ENCODE measurements around the gene OAF.

The OAF gene

DNA sequence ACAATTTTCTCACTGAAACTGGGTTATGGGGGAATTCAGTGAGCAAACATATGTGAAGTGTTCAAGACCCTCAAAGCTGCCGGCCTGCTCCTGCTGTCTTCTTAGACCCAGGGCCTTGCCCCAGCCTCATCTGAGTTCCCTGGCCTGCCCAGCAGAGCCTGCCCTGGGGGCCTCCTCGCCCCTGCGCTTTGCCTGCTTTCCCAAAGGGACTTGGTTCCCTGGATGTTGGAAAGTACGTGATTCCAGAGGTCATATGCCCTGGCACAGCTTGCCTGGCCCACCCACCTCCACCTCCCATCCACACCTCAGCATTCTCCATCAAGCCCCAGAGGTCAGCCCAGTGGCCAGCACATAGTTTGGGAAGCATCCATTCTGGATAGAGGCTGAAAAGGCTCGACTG, 15.4 kb downstream of the OAF start:
- no peaks in the 10 kb centered on the region for H3K9me3 ChIP-seq (ENCODE audit: control insufficient read depth in 1 of 2, low read length in 2 of 2)
- H3K36me3 ChIP-seq (ENCODE audit: control insufficient read depth in 1 of 2, insufficient read depth in 2 of 2, low read length in 2 of 2), result peaks cover 0 to 4% of the 10 kb centered on the region in 2 donors
- no peaks in the 10 kb centered on the region for H3K27me3 ChIP-seq (ENCODE audit: low read depth, low read length)
- peaks cover 7 to 28% of the 10 kb centered on the region in 2 donors for H3K4me1 ChIP-seq (ENCODE audit: control insufficient read depth in 1 of 2, insufficient read depth in 2 of 2, low read length in 2 of 2)
- H3K4me3 ChIP-seq (ENCODE audit: low read depth in 1 of 2, low read length in 2 of 2), result no peak overlapping the region
- peak overlapping the region; percentile 0 for H3K27ac ChIP-seq (ENCODE audit: low read length)

DNA sequence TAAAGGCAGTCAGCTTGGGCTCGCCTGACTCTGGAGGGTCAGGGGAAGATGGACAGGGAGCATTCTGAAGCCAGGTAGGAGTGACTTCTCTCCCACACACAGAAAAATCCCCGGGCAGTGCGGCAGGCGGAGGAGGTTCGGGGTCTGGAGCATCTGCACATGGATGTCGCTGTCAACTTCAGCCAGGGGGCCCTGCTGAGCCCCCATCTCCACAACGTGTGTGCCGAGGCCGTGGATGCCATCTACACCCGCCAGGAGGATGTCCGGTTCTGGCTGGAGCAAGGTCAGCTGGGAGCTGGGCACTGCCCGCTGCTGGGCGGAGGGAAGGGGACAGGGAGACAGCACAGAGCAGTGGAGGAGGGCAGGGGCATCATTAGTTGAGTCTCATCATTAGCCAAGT, 15.9 kb downstream of the OAF start:
- peaks cover 3 to 25% of the 10 kb centered on the region in 2 donors for H3K4me1 ChIP-seq (ENCODE audit: control insufficient read depth in 1 of 2, insufficient read depth in 2 of 2, low read length in 2 of 2)
- no peaks in the 10 kb centered on the region for H3K9me3 ChIP-seq (ENCODE audit: control insufficient read depth in 1 of 2, low read length in 2 of 2)
- H3K27ac ChIP-seq (ENCODE audit: low read length), result no peak overlapping the region
- H3K36me3 ChIP-seq (ENCODE audit: control insufficient read depth in 1 of 2, insufficient read depth in 2 of 2, low read length in 2 of 2), result peaks cover 0 to 4% of the 10 kb centered on the region in 2 donors
- no peak overlapping the region for H3K4me3 ChIP-seq (ENCODE audit: low read depth in 1 of 2, low read length in 2 of 2)
- H3K27me3 ChIP-seq (ENCODE audit: low read depth, low read length), result no peaks in the 10 kb centered on the region

DNA sequence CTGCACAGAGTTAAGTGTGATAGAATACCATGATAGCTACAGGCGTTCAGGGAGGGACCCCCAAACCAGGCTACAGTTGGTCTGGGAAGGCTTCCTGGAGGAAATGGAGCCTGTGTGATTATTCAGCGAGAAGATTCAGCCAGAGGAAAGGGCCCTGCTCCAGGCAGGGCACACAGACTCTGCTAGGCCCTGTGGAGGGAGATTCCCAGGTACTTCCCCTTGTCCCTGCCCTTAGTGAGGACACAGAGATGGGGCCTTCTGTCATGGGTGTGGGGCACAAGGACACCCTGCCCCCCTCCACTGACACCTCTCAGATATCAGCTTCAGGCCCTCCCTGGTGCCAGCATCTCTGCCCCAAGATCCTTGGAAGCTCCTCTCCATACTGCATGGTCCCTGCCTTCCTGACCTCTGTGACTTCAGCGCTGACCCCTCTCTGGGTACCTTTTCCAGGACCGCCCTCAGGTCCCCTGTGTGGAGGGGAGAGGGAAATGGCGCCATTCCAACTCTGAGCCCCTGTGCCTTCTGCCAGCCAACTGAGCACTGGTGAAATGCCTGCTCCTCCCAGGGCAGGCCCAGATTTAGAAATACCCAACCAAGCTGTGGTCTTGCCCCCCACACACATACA, 16.5 kb downstream of the OAF start:
- Histone ChIP-seq H3K27me3 (ENCODE audit: low read depth, low read length) (no peaks in the 10 kb centered on the region), H3K4me1 (ENCODE audit: control insufficient read depth in 1 of 2, insufficient read depth in 2 of 2, low read length in 2 of 2) (peaks cover 0 to 25% of the 10 kb centered on the region in 2 donors), H3K4me3 (ENCODE audit: low read depth in 1 of 2, low read length in 2 of 2) (no peak overlapping the region), H3K27ac (ENCODE audit: low read length) (no peak overlapping the region), H3K9me3 (ENCODE audit: control insufficient read depth in 1 of 2, low read length in 2 of 2) (no peaks in the 10 kb centered on the region), H3K36me3 (ENCODE audit: control insufficient read depth in 1 of 2, insufficient read depth in 2 of 2, low read length in 2 of 2) (peaks cover 0 to 4% of the 10 kb centered on the region in 2 donors)

DNA sequence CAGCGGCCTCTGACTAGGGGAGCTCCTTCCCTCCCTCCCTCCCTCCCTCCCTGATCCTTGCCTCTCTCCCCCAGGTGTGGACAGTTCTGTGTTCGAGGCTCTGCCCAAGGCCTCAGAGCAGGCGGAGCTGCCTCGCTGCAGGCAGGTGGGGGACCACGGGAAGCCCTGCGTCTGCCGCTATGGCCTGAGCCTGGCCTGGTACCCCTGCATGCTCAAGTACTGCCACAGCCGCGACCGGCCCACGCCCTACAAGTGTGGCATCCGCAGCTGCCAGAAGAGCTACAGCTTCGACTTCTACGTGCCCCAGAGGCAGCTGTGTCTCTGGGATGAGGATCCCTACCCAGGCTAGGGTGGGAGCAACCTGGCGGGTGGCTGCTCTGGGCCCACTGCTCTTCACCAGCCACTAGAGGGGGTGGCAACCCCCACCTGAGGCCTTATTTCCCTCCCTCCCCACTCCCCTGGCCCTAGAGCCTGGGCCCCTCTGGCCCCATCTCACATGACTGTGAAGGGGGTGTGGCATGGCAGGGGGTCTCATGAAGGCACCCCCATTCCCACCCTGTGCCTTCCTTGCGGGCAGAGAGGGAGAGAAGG, 18.1 kb downstream of the OAF start:
- H3K9me3 ChIP-seq (ENCODE audit: control insufficient read depth in 1 of 2, low read length in 2 of 2), result no peaks in the 10 kb centered on the region
- H3K36me3 ChIP-seq (ENCODE audit: control insufficient read depth in 1 of 2, insufficient read depth in 2 of 2, low read length in 2 of 2), result peaks cover 0 to 4% of the 10 kb centered on the region in 2 donors
- no peak overlapping the region for H3K27ac ChIP-seq (ENCODE audit: low read length)
- no peak overlapping the region for H3K4me3 ChIP-seq (ENCODE audit: low read depth in 1 of 2, low read length in 2 of 2)
- H3K27me3 ChIP-seq (ENCODE audit: low read depth, low read length), result no peaks in the 10 kb centered on the region
- H3K4me1 ChIP-seq (ENCODE audit: control insufficient read depth in 1 of 2, insufficient read depth in 2 of 2, low read length in 2 of 2), result peaks cover 0 to 20% of the 10 kb centered on the region in 2 donors

DNA sequence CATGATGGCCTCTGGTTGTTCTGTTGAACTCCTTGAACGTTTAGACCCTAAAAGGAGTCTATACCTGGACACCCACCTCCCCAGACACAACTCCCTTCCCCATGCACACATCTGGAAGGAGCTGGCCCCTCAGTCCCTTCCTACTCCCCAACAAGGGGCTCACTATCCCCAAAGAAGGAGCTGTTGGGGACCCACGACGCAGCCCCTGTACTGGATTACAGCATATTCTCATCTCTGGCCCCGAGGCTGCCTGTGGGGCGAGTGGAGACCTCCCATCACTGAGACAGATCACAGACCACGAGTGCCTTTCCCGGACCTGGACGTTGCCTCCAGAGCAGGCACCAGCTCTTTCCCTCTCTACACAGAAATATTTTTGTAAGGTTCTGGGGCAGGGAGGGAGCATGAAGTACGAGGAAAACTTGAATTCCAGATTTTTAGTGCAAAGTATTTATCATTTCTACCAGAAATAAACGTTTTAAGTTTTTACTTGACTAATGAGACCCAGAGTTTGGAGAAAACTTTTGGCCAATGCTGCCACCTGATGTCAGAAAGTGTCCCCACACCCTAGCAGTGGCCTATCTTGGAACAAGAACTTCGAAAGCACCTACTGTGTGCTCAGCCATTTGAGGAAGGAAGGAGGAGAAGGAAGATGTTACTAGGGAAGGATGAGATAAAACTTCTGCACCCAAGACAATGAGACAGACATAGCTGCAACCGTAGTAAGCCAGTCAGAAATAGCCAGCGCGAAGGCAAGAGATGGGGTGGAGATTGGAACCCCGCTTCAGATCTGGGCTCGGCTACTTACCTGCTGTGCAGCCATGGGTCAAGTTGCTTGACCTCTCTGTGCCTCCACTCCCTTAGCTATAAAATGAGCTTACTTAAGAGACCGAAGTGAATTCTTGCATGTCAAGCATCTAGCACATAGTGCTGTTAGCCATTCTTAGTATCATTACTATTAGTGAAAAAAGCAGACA, 18.9 kb downstream of the OAF start:
- Histone ChIP-seq H3K4me1 (ENCODE audit: control insufficient read depth in 1 of 2, insufficient read depth in 2 of 2, low read length in 2 of 2) (peaks cover 0 to 12% of the 10 kb centered on the region in 2 donors), H3K27me3 (ENCODE audit: low read depth, low read length) (no peaks in the 10 kb centered on the region), H3K4me3 (ENCODE audit: low read depth in 1 of 2, low read length in 2 of 2) (no peak overlapping the region), H3K27ac (ENCODE audit: low read length) (no peak overlapping the region), H3K9me3 (ENCODE audit: control insufficient read depth in 1 of 2, low read length in 2 of 2) (no peaks in the 10 kb centered on the region), H3K36me3 (ENCODE audit: control insufficient read depth in 1 of 2, insufficient read depth in 2 of 2, low read length in 2 of 2) (peaks cover 0 to 4% of the 10 kb centered on the region in 2 donors)

DNA sequence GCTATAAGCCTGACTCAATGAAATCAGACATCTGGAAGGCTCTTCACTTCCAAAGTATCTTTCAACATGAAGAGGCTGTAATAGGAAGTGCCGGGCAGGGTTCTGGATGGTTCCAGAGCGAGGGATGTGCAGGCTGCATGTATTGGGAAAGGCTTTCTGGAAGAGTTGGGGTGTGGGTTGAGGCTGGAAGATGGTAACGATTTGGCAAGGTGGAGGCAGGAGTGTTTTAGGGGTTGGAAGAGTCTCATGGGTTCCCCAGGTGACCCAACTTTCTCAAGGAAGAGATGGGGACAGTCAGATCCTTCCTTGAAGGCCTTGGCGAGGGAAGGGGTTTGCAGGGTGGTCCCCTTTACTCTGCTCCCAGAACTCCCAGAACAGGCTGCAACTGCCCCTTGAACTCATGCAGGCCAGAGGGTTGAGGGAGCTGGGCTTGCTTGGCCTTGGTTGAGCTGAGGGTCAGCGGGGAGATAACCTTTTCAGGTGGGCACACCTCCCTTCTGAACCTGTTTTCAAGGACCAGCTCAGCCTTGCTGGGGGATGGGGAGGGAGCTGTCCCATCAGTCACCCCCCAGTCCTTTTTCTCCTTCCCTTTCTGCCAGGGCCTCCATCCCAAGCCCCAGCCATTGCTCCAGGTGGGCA, 19.7 kb downstream of the OAF start:
- Histone ChIP-seq H3K4me1 (ENCODE audit: control insufficient read depth in 1 of 2, insufficient read depth in 2 of 2, low read length in 2 of 2) (peaks cover 0 to 9% of the 10 kb centered on the region in 2 donors), H3K9me3 (ENCODE audit: control insufficient read depth in 1 of 2, low read length in 2 of 2) (no peaks in the 10 kb centered on the region)

DNA sequence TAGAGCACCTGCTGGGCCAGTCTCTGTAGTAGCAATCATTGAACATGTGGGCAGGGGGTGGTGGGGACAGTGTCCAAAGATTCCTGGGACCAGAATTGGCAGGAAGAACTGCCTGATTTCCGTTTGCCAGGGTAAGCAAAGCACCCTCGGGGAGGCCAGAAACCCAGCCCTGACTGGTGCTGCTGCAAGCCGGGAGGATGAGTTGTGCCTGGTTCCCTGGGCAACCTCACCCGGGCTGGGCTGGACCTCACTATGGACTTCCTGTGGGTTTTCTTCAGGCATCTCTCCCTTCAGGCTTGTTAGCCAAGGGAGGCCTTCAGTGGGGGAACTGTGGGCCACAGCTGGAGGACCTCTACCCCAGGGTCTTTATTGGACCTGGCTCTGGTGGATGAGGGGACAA, 21.1 kb downstream of the OAF start:
- no peak overlapping the region for H3K4me3 ChIP-seq (ENCODE audit: low read depth in 1 of 2, low read length in 2 of 2)
- peaks cover 0 to 9% of the 10 kb centered on the region in 2 donors for H3K4me1 ChIP-seq (ENCODE audit: control insufficient read depth in 1 of 2, insufficient read depth in 2 of 2, low read length in 2 of 2)
- H3K27ac ChIP-seq (ENCODE audit: low read length), result no peak overlapping the region
- H3K9me3 ChIP-seq (ENCODE audit: control insufficient read depth in 1 of 2, low read length in 2 of 2), result no peaks in the 10 kb centered on the region
- no peaks in the 10 kb centered on the region for H3K36me3 ChIP-seq (ENCODE audit: control insufficient read depth in 1 of 2, insufficient read depth in 2 of 2, low read length in 2 of 2)
- no peaks in the 10 kb centered on the region for H3K27me3 ChIP-seq (ENCODE audit: low read depth, low read length)

More for the DNA sequence above, 19.7 kb downstream of the OAF start:
- peaks cover 0 to 4% of the 10 kb centered on the region in 2 donors for H3K36me3 ChIP-seq (ENCODE audit: control insufficient read depth in 1 of 2, insufficient read depth in 2 of 2, low read length in 2 of 2)
- H3K27ac ChIP-seq (ENCODE audit: low read length), result no peak overlapping the region
- no peak overlapping the region for H3K4me3 ChIP-seq (ENCODE audit: low read depth in 1 of 2, low read length in 2 of 2)
- no peaks in the 10 kb centered on the region for H3K27me3 ChIP-seq (ENCODE audit: low read depth, low read length)

DNA sequence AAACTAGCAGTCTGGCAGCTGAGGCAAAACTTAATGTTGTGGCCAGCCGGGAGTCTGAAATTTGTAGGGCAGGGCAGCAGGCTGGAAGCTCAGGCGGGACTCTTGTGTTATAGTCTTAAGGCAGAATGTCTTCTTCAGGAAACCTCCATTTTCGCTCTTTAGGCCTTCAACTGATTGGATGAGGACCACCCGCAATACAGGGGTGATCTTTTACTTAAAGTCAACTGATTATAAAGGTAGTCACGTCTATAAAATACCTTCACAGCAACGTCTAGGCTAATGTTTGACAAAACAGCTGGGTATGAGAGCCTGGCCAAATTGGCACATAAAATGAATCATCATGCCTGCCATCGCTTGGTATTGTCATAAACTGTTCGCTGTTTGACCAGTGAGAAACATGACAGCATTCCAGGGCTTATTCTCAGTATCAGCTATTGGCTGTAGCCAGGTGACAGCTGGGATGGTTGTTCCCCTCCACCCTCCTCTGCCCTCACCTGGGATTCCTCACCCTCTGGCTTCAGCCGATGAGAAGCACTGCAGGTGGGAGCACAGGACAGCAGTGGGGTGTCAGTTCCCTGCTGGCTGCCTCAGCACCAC, 22.5 kb downstream of the OAF start:
- Histone ChIP-seq H3K27me3 (ENCODE audit: low read depth, low read length) (no peaks in the 10 kb centered on the region), H3K4me3 (ENCODE audit: low read depth in 1 of 2, low read length in 2 of 2) (no peak overlapping the region), H3K9me3 (ENCODE audit: control insufficient read depth in 1 of 2, low read length in 2 of 2) (no peaks in the 10 kb centered on the region), H3K27ac (ENCODE audit: low read length) (no peak overlapping the region), H3K4me1 (ENCODE audit: control insufficient read depth in 1 of 2, insufficient read depth in 2 of 2, low read length in 2 of 2) (peaks cover 0 to 9% of the 10 kb centered on the region in 2 donors), H3K36me3 (ENCODE audit: control insufficient read depth in 1 of 2, insufficient read depth in 2 of 2, low read length in 2 of 2) (no peaks in the 10 kb centered on the region)

DNA sequence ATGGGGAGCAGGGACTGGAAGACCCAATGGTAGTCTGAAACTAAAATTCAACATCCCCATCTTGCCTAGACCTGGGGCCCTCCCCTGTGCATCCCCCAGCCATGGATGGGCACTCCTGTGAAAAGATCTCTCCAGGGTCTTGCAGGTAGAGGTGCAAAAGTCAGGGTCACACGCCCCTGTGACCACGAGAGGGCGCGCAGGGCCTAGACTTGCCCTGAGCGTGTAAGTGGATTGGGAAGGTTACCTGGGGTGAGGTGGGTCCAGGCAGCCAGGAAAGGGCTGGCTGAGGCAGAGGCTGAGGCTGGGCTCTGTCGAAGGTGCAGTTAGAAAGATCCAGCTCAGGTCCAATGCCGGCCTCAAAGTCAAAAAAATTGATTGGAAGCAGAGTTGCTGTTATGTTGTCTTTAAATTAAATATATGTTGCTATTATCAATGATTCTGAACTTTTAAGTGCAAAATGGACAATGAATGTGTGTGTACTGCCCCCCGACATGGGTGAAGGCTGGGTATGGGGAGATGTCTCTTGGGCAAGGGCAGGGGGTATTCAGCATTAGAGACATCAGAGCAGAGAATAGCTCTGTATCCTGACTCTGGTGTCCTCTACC, 24.3 kb downstream of the OAF start:
- Histone ChIP-seq H3K27ac (ENCODE audit: low read length) (no peak overlapping the region), H3K9me3 (ENCODE audit: control insufficient read depth in 1 of 2, low read length in 2 of 2) (no peaks in the 10 kb centered on the region), H3K27me3 (ENCODE audit: low read depth, low read length) (peaks cover under 1% of the 10 kb centered on the region), H3K4me1 (ENCODE audit: control insufficient read depth in 1 of 2, insufficient read depth in 2 of 2, low read length in 2 of 2) (peaks cover 0 to 6% of the 10 kb centered on the region in 2 donors), H3K36me3 (ENCODE audit: control insufficient read depth in 1 of 2, insufficient read depth in 2 of 2, low read length in 2 of 2) (no peaks in the 10 kb centered on the region), H3K4me3 (ENCODE audit: low read depth in 1 of 2, low read length in 2 of 2) (no peak overlapping the region)

DNA sequence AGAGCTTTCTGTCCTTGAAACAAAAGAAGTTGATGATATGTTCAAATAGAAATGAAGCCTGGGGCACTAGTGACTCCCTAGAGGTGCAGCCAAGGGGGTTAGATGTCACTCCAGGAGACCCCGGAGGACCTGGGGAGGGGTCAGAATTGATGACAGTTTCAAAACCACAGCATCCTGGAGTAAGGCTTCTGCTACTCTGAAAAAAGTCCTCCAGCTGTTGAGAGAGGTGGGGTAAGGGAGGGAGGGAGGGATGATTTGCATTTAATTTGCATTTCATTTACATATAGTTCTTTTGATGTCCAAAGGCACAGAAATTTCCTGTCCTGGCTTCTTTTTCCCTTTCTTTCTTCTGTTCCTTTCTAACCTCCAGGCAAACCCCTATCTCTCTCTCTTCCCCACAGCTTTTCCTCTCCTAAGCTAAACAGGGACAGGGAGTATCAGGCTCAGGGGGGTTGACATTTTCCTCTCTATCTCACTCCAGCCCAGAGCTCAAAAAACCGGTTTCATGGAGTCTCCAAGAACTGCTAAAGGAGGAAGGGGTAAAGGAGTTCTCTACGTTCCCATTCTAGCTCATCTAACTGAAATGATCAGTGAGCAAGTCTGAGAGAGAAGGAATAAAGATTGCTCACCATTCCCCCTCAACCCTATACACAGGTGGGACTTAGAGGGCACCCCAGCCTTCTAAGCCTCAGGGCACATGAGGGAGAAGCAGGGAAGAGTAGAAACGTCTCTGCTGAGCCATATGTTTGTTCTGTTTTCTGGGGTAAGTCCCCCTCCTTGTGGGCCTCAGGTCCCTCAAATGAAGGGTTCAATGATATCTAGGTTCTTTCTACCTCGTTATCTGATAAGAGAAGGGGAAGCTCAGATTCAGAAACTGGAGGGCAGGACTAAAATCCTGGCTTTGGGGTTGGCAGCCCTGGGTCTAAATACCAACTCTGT, 25.6 kb downstream of the OAF start:
- Histone ChIP-seq H3K27me3 (ENCODE audit: low read depth, low read length) (peaks cover 13% of the 10 kb centered on the region), H3K4me3 (ENCODE audit: low read depth in 1 of 2, low read length in 2 of 2) (no peak overlapping the region), H3K27ac (ENCODE audit: low read length) (no peak overlapping the region), H3K9me3 (ENCODE audit: control insufficient read depth in 1 of 2, low read length in 2 of 2) (no peaks in the 10 kb centered on the region), H3K4me1 (ENCODE audit: control insufficient read depth in 1 of 2, insufficient read depth in 2 of 2, low read length in 2 of 2) (peaks cover 3 to 9% of the 10 kb centered on the region in 2 donors), H3K36me3 (ENCODE audit: control insufficient read depth in 1 of 2, insufficient read depth in 2 of 2, low read length in 2 of 2) (no peaks in the 10 kb centered on the region)
